ENCODE measurements around the gene CBL. TPM values are rescaled to one million over a fixed set of nuclear protein-coding genes. Genes with fewer than 3 reads are reported as not detected.

CBL gene
- total RNA-seq, 4 donors from 2014 or later: 20.2 to 29.2 (median 25.1) TPM

DNA sequence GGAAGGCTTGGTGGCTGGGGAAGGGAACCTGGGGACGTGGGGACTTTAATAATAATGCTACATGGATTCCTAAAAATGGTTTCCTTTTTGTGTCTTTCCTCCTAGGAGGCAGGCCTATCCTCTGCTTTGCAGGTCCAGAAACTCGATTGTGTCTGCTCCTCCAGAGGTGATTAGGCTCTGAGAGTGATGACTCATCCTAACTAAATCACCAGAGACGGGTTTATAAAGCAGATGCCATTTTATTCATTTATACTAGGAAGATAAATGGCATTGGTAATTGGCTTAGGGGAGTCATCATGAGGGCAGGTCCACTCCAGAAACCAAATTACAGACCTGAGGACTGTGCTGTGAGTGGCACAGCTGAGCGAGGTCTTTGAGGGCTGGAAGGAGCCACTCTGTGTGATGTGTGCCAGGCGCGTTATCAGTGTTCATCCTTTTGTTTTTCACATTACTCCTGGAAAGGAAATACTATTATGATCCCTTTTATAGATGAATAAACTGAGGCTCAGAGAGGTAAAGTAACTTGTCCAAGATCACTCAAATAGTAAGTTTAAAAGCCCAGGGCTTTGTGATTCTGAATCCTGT lies 30.6 kb upstream of the CBL start:
- no peaks in the 10 kb centered on the region for H3K9me3 ChIP-seq
- no peaks in the 10 kb centered on the region for H3K27me3 ChIP-seq
- no peak overlapping the region for H3K27ac ChIP-seq
- TF ChIP-seq POLR2AphosphoS5 (IDR thresholded peaks at IDR 0.05) (no peak), POLR2A (IDR thresholded peaks at IDR 0.05) (no peak)
- no peak for ATAC-seq
- peaks cover 0 to 7% (median 0%) of the 10 kb centered on the region in 3 donors for H3K4me1 ChIP-seq
- no peak overlapping the region for H3K4me3 ChIP-seq
- peaks cover 0 to 78% of the 10 kb centered on the region in 2 donors for H3K36me3 ChIP-seq
- WGBS, 2 donors (ENCODE audit: low coverage in 1 of 2): 60% methylated on average over 6 of the region's 6 CpGs; no CpG with 5 or more reads in 1 of the 2 donors

DNA sequence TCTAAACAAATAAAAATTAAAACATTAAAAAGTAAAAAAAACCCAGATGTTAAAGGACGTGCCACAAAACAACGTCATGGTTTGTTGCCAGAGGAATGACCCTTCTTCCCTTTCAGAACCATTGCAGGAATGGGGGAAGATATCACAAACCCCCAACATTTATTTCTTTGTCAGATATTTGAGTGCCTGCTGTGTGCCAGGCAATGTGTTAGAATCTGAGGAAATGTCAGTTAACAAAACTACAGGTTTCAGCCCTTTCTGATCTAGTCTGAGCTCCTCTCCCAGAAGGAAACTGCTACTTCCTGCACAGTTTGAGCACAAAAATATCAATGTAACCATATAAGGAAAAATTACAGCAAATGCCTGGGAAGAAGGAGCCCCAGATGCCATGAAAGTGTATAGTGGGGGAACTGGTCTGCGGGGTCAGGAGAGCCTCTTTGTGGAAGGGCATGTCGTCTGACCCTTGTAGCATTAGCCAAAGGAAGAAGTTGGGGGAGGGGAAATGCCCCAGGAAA lies 27.9 kb upstream of the CBL start:
- no peak overlapping the region for H3K4me3 ChIP-seq
- no peak for TF ChIP-seq POLR2A (IDR thresholded peaks at IDR 0.05)
- no peak for TF ChIP-seq EP300 (IDR thresholded peaks at IDR 0.05)
- no peak for TF ChIP-seq CTCF (IDR thresholded peaks at IDR 0.05)
- 58 to 61% methylated on average over 4 of the region's 4 CpGs for WGBS, 2 donors (ENCODE audit: low coverage in 1 of 2)
- peaks cover 0 to 7% (median 0%) of the 10 kb centered on the region in 3 donors for H3K4me1 ChIP-seq
- no peak overlapping the region for H3K27ac ChIP-seq
- ATAC-seq: no peak
- H3K36me3 ChIP-seq: peaks cover 0 to 88% of the 10 kb centered on the region in 2 donors
- H3K27me3 ChIP-seq: no peaks in the 10 kb centered on the region
- H3K9me3 ChIP-seq: no peaks in the 10 kb centered on the region

GRCh38 chr11:119179342-119179741 lies 26.8 kb upstream of the CBL start:
- WGBS, 2 donors (ENCODE audit: low coverage in 1 of 2): 89 to 93% methylated on average over 5 of the region's 6 CpGs
- H3K36me3 ChIP-seq: peaks cover 0 to 86% of the 10 kb centered on the region in 2 donors
- H3K4me1 ChIP-seq: peaks cover 0 to 7% (median 0%) of the 10 kb centered on the region in 3 donors
- H3K27ac ChIP-seq: no peak overlapping the region
- TF ChIP-seq POLR2AphosphoS5 (IDR thresholded peaks at IDR 0.05) (no peak), POLR2A (IDR thresholded peaks at IDR 0.05) (no peak), EP300 (IDR thresholded peaks at IDR 0.05) (no peak), CTCF (IDR thresholded peaks at IDR 0.05) (no peak)
- no peaks in the 10 kb centered on the region for H3K9me3 ChIP-seq
- no peak overlapping the region for H3K4me3 ChIP-seq
- H3K27me3 ChIP-seq: no peaks in the 10 kb centered on the region
- ATAC-seq: no peak

DNA sequence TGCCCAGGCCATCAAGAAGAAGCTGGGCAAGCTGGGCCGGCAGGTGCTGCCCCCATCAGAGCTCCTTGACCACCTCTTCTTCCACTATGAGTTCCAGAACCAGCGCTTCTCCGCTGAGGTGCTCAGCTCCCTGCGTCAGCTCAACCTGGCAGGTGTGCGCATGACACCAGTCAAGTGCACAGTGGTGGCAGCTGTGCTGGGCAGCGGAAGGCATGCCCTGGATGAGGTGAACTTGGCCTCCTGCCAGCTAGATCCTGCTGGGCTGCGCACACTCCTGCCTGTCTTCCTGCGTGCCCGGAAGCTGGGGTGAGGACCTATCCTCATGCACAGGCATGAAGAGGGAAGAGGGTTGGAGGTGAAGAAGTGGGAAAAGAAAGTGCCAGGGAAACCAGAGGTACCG lies 26.2 kb upstream of the CBL start:
- no CpG with 5 or more reads among the region's 10 CpGs for WGBS, 2 donors (ENCODE audit: low coverage in 1 of 2)
- peaks cover 0 to 7% (median 0%) of the 10 kb centered on the region in 3 donors for H3K4me1 ChIP-seq
- no peaks in the 10 kb centered on the region for H3K9me3 ChIP-seq
- TF ChIP-seq POLR2AphosphoS5 (IDR thresholded peaks at IDR 0.05) (no peak), EP300 (IDR thresholded peaks at IDR 0.05) (no peak), POLR2A (IDR thresholded peaks at IDR 0.05) (no peak), CTCF (IDR thresholded peaks at IDR 0.05) (no peak)
- no peaks in the 10 kb centered on the region for H3K27me3 ChIP-seq
- no peak for ATAC-seq
- no peak overlapping the region for H3K4me3 ChIP-seq
- peaks cover 0 to 80% of the 10 kb centered on the region in 2 donors for H3K36me3 ChIP-seq
- no peak overlapping the region for H3K27ac ChIP-seq

GRCh38 chr11:119180729-119181676 lies 25.1 kb upstream of the CBL start:
- Histone ChIP-seq H3K27me3 (peaks cover 2% of the 10 kb centered on the region), H3K27ac (no peak overlapping the region), H3K9me3 (no peaks in the 10 kb centered on the region), H3K36me3 (peaks cover 0 to 69% of the 10 kb centered on the region in 2 donors), H3K4me1 (no peaks in the 10 kb centered on the region), H3K4me3 (no peak overlapping the region)
- ATAC-seq: no peak
- no peak for TF ChIP-seq EP300 (IDR thresholded peaks at IDR 0.05)
- WGBS, 2 donors (ENCODE audit: low coverage in 1 of 2): 63 to 89% methylated on average over 1 to 2 of the region's 6 CpGs
